ENCODE data around the gene GLRX. TPM values are rescaled to one million over a fixed set of nuclear protein-coding genes. Genes with fewer than 3 reads are reported as not detected.

GLRX gene
- total RNA-seq, 6 experiments from 2014 or later = 40.2 to 228 (median 82.8) TPM

DNA sequence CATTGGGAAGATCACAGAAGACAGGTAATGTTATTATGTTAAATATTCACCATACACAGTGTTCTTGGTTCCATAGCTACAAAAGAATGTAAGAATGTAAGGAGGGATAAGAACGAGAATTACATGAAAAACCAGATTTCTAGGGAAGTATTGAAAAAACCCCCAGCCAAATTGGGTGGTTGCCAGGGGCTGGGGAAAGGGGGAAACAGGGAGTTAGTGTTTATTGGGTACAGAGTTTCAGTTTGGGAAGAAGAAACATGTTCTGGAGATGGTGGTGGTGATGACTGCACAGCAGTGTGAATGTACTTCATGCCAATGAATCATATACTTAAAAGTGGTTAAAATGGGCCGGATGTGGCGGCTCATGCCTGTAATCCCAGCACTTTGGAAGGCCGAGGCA lies 40.3 kb downstream of the GLRX start:
- Histone ChIP-seq H3K4me1 (peaks cover 0 to 39% (median 11%) of the 10 kb centered on the region in 4 donors), H3K9me3 (no peaks in the 10 kb centered on the region), H3K36me3 (no peaks in the 10 kb centered on the region), H3K4me3 (no peak overlapping the region), H3K27ac (peak overlapping the region in 1 of 3 donors; percentile 1), H3K27me3 (no peaks in the 10 kb centered on the region)
- WGBS (ENCODE audit: insufficient coverage, low coverage, low lambda C conversion rate, missing lambda C conversion rate) = 92% methylated on average over 4 of the region's 4 CpGs
- no peak for ATAC-seq
- no peak for DNase-seq
- intact Hi-C loops (cut with DNase I) = loop anchor here (5.0 to 10.0 kb wide), 2 partner anchors 63 to 65 kb away; no protein-coding TSS in a partner anchor
- no peak for TF ChIP-seq POLR2A (IDR thresholded peaks at IDR 0.05)
- TF ChIP-seq, protein P1, sequence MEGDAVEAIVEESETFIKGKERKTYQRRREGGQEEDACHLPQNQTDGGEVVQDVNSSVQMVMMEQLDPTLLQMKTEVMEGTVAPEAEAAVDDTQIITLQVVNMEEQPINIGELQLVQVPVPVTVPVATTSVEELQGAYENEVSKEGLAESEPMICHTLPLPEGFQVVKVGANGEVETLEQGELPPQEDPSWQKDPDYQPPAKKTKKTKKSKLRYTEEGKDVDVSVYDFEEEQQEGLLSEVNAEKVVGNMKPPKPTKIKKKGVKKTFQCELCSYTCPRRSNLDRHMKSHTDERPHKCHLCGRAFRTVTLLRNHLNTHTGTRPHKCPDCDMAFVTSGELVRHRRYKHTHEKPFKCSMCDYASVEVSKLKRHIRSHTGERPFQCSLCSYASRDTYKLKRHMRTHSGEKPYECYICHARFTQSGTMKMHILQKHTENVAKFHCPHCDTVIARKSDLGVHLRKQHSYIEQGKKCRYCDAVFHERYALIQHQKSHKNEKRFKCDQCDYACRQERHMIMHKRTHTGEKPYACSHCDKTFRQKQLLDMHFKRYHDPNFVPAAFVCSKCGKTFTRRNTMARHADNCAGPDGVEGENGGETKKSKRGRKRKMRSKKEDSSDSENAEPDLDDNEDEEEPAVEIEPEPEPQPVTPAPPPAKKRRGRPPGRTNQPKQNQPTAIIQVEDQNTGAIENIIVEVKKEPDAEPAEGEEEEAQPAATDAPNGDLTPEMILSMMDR (IDR thresholded peaks at IDR 0.05) = no peak

DNA sequence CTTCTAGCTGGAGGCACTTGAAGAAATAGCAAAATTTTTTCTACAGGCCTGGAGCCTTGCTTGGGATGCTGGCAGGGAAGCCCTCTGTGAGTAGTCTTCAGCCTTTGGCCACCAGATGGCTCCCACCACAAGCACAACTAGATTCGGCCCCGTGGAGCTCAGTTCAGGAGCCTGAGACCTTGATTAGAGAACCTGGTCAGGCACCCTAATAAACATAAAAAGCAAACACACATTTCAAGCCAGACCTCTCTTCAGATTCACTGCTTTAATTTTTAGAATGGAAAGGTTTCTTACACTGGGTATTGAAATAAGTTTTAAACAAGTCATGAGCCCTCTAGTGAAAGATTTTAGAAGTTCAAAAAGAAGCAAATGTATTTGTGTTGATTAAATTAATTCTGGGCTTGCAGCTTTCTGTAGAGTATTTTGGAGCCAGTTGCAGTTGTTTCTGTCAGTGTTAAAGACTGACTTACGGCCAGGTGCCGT lies 41.4 kb downstream of the GLRX start:
- Histone ChIP-seq H3K4me1 (peaks cover 0 to 39% (median 11%) of the 10 kb centered on the region in 4 donors), H3K4me3 (no peak overlapping the region), H3K27me3 (no peaks in the 10 kb centered on the region), H3K27ac (peak overlapping the region in 2 of 3 donors; percentile 54 to 64), H3K36me3 (no peaks in the 10 kb centered on the region), H3K9me3 (no peaks in the 10 kb centered on the region)
- DNase-seq (peak; percentile 79 to 85 (median 82)), ATAC-seq (peak; percentile 85 to 96 (median 92))
- WGBS (ENCODE audit: insufficient coverage, low coverage, low lambda C conversion rate, missing lambda C conversion rate) = 9% methylated on average over 4 of the region's 4 CpGs
- TF ChIP-seq, protein P1 (IDR thresholded peaks at IDR 0.05) = peak; percentile 88 to 92 (median 91)
- TF ChIP-seq POLR2A (IDR thresholded peaks at IDR 0.05) = no peak
- intact Hi-C loops (cut with DNase I) = loop anchor here (5.0 to 10.0 kb wide), 2 partner anchors 64 to 66 kb away; no protein-coding TSS in a partner anchor

DNA sequence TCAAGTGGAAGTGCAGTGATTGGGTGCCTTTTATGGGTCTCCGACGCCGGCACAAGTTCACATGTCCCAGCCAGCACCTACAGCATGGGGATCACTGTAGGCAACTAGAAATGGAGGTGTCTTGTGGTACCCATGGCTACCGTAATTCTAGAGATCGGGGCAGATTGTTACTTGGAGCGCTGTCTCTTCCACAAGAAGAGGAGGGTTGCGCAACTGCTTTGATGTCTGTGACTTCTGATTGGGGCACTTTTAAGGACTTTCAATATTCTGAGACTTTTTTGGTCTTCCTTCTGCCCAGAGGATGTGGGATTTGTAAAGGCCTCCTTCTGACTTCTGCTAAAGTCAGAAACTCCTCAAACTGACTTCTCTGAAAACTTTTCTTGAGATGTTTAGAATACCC lies 41.9 kb downstream of the GLRX start:
- Histone ChIP-seq H3K4me1 (peaks cover 0 to 39% (median 11%) of the 10 kb centered on the region in 4 donors), H3K27ac (peak overlapping the region in 2 of 3 donors; percentile 54 to 64), H3K4me3 (no peak overlapping the region), H3K36me3 (no peaks in the 10 kb centered on the region), H3K9me3 (no peaks in the 10 kb centered on the region), H3K27me3 (no peaks in the 10 kb centered on the region)
- no peak for ATAC-seq
- WGBS (ENCODE audit: insufficient coverage, low coverage, low lambda C conversion rate, missing lambda C conversion rate) = 94% methylated on average over 3 of the region's 7 CpGs
- TF ChIP-seq, protein P1 (IDR thresholded peaks at IDR 0.05) = no peak
- no peak for TF ChIP-seq POLR2A (IDR thresholded peaks at IDR 0.05)
- DNase-seq = no peak
- intact Hi-C loops (cut with DNase I) = loop anchor here (5.0 to 10.0 kb wide), 2 partner anchors 64 to 67 kb away; no protein-coding TSS in a partner anchor

DNA sequence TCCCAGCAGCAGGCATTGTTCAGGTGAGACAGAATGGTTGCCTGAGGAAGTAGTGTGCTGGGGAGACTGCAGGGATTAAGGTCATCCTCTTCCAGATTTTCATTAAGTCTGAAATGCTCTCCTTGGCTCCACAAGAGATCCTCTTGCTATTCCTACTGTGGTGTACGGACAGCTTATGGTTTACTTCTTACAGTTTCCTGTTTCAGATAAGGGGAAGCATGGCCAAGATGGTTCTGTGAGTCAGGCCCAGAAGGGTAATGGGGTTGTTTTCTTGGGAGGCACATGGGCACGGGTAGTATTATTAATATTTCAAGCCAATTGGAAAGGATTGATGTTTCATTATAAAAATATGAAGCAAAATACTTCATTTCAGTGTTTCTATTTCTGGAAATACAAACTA lies 42.9 kb downstream of the GLRX start:
- DNase-seq = no peak
- H3K4me1 ChIP-seq = peaks cover 0 to 30% (median 8%) of the 10 kb centered on the region in 4 donors
- no peaks in the 10 kb centered on the region for H3K27me3 ChIP-seq
- WGBS (ENCODE audit: insufficient coverage, low coverage, low lambda C conversion rate, missing lambda C conversion rate) = 65% methylated on average over 2 of the region's 2 CpGs
- no peak for TF ChIP-seq POLR2A (IDR thresholded peaks at IDR 0.05)
- TF ChIP-seq, protein P1 (IDR thresholded peaks at IDR 0.05) = no peak
- H3K9me3 ChIP-seq = no peaks in the 10 kb centered on the region
- H3K36me3 ChIP-seq = no peaks in the 10 kb centered on the region
- no peak for ATAC-seq
- intact Hi-C loops (cut with DNase I) = loop anchor here (5.0 to 10.0 kb wide), 2 partner anchors 65 to 68 kb away; no protein-coding TSS in a partner anchor
- H3K4me3 ChIP-seq = no peak overlapping the region
- H3K27ac ChIP-seq = no peak overlapping the region
